Epithelial cell of esophagus (primary cell): ENCODE measurements around the gene MAP2.

ENCODE experiments used
- DNase-seq: peaks from one replicate; pipeline ENCODE4 v3.0.0; 2010; ENCODE audit warnings: low read depth
- H3K4me3 ChIP-seq: 2 replicates; pipeline ENCODE4 v1.5.1; 2011; ENCODE audit warnings: mild to moderate bottlenecking, low read length, control low read depth
- TF ChIP-seq, protein P1 (sequence below): IDR thresholded peaks from 2 replicates; pipeline ENCODE4 v1.5.1; 2011; ENCODE audit warnings: low read depth, mild to moderate bottlenecking, low read length, control low read depth, inconsistent platforms; ENCODE audit not compliant: insufficient read depth; ENCODE audit errors: missing control alignments

MAP2 gene

DNA sequence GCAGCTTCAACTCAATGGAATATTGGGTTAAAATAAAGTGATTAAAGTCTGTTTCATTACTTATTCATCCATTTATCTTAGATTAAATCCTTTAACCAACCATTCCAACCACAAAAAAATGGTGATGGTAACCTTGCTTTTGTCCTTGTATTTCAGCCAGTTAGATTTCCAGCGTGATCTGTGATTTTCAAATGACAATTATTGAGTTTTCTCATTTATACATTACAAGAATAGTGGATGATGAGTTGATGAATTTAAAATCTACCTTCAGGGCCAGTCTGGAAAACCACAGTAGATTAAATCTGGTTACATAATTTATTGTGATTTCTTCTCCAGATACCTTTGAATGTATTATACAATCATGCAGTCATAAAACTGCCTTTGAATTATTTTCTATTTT lies 318.1 kb downstream of the MAP2 start:
- DNase-seq: no peak
- TF ChIP-seq, protein P1, sequence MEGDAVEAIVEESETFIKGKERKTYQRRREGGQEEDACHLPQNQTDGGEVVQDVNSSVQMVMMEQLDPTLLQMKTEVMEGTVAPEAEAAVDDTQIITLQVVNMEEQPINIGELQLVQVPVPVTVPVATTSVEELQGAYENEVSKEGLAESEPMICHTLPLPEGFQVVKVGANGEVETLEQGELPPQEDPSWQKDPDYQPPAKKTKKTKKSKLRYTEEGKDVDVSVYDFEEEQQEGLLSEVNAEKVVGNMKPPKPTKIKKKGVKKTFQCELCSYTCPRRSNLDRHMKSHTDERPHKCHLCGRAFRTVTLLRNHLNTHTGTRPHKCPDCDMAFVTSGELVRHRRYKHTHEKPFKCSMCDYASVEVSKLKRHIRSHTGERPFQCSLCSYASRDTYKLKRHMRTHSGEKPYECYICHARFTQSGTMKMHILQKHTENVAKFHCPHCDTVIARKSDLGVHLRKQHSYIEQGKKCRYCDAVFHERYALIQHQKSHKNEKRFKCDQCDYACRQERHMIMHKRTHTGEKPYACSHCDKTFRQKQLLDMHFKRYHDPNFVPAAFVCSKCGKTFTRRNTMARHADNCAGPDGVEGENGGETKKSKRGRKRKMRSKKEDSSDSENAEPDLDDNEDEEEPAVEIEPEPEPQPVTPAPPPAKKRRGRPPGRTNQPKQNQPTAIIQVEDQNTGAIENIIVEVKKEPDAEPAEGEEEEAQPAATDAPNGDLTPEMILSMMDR: no peak
- H3K4me3 ChIP-seq: no peak overlapping the region

DNA sequence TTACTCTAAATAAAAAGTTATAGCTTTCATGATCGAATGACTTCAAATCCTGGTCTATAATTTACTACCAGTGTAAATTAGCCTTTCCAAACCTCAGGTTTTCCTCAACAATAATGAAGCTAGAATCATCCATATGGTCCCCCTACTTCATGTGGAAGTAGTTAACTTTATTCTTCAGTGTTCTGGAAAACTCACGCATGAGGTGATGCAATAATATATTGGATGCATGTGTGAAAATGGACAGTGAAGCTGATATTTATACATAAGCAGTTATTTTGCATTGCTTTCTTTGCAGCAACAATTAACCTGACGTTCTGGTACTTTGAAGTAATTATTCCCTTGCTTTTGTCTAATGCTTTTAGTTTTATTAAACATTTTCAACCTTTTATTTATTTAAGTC lies 329.2 kb downstream of the MAP2 start:
- DNase-seq: no peak
- H3K4me3 ChIP-seq: no peak overlapping the region
- TF ChIP-seq, protein P1: no peak

DNA sequence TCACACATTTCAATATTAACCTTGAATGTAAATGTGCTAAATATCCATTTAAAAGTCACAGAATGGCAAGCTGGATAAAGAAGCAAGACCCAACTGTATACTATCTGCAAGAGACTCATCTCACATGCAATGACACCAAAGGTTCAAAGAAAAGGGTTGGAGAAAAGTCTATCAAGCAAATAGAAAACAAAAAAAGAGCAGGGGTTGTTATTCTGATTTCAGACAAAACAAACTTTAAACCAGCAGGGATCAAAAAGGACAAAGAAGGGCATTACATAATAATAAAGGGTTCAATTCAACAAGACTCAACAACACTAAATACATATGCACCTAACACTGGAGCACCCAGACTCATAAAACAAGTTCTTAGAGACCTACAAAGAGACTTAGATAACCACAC lies 333.3 kb downstream of the MAP2 start:
- TF ChIP-seq, protein P1: no peak
- DNase-seq: no peak
- H3K4me3 ChIP-seq: no peak overlapping the region

DNA sequence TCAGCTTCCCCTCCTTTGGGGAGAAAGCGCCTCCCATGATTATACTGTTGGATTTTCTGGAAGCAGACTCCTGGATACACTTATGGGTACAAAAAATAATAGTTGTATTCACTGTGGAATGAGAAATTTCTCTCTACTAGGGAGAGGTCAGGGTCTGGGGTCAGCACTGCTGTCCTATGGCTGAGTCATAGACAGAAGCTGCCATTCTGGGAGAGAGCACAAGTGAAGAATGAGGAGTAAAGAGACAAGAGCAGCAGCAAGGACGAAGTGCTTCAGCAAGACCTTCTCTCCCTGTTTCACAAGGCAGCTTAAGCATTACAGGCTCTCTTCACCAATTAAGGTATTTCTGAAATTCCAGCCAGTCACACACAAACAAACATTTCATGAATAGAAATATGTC lies 337.7 kb downstream of the MAP2 start:
- no peak overlapping the region for H3K4me3 ChIP-seq
- TF ChIP-seq, protein P1: no peak
- no peak for DNase-seq

DNA sequence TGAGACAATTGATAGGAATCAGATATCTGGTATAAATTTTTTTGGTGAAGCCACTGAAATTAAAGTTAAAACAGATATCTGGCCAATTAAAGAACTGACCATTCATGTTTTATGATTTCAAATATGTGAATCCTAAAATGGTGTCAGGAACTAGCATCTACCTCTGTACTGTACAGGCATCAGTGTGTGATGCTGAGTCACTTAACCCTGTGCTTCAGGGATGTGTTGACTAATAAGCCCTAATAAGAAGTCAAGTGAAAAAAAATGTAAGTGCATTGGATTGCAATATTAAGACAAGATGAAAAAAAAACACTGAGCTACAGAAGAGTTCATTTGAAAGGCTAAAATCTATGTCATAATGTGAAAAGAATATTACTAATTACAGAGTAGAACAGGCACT lies 338.7 kb downstream of the MAP2 start:
- H3K4me3 ChIP-seq: no peak overlapping the region
- TF ChIP-seq, protein P1: no peak
- peak; percentile 66 for DNase-seq

DNA sequence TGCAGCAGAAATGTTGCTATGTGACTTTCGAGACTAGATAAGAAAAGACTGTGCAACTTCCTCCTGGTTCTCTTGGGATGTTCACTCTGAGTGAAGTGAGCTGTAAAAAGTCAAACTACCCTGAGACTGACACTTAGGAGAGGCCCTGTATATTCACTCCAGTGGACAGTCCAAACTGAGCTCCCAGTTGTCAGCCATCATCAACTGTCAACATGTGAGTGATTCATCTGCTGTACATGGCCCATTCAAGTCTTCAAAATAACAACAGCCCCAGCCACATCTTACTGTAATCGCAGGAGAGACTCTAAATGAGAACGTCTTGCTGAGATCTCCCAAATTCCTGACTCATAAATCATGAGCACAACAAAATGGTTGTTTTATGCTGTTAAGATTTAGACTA lies 339.3 kb downstream of the MAP2 start:
- H3K4me3 ChIP-seq: no peak overlapping the region
- DNase-seq: peak; percentile 1
- TF ChIP-seq, protein P1: no peak

DNA sequence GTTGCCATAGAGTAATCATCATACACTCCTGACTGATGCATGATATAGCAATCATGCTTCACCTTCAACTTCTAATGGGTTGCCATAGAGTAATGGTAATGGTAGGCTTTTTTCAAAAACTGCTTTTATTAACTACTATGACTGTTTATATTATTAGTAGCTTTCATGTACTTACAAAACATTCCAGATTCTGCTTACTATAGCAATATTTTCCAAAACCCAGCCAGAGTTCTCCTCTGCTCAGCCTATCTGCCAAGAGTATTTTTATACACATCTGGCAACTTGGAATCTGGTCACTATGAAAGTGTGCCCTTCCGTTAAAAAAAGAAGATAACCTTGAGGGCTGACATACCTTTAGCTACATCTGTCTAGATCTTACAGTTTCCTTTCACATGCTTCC lies 342.8 kb downstream of the MAP2 start:
- DNase-seq: no peak
- H3K4me3 ChIP-seq: no peak overlapping the region
- TF ChIP-seq, protein P1: no peak
